Body of pancreas (tissue), 4 donors: ENCODE results near the gene PNMA8C. TPM values are rescaled to one million over a fixed set of nuclear protein-coding genes. Genes with fewer than 3 reads are reported as not detected.

Experiments
- ATAC-seq: fragments of 150-250 bp; one replicate; pipeline ENCODE4 v1.9.1; 2016
- DNase-seq, 4 donors: peaks; one replicate each; pipeline ENCODE4 v3.0.0-alpha.2; 2019
- H3K27ac ChIP-seq, 4 donors: fragments of 200-600 bp; sonication (generic); 1 replicate in 3 of 4; 2 replicates in 1 of 4; pipeline versions ENCODE4 v1.5.1 to v1.6.1; 2016 to 2019; ENCODE audit warnings: mild to moderate bottlenecking in 1 of 4, mixed read lengths in 1 of 4, moderate library complexity in 1 of 4
- H3K27me3 ChIP-seq, 2 donors: fragments of 200-600 bp; sonication (generic); one replicate each; pipeline ENCODE4 v1.6.0; 2016; ENCODE audit warnings: mild to moderate bottlenecking in 1 of 2
- H3K36me3 ChIP-seq, 2 donors: fragments of 200-600 bp; sonication (generic); replicated peaks in 1 of 2; 2 replicates each; pipeline ENCODE4 v1.5.1; 2016; ENCODE audit warnings: low read depth in 2 of 2; ENCODE audit not compliant: insufficient read depth in 1 of 2
- H3K4me1 ChIP-seq: fragments of 200-600 bp; sonication (generic); one replicate; pipeline ENCODE4 v1.6.0; 2016
- H3K4me3 ChIP-seq, 2 donors: fragments of 200-600 bp; sonication (generic); 1 replicate in 1 of 2; 2 replicates in 1 of 2; pipeline ENCODE4 v1.5.1; 2016 to 2019
- H3K9me3 ChIP-seq, 3 donors: fragments of 200-600 bp; sonication (generic); 1 replicate in 2 of 3; 2 replicates in 1 of 3; pipeline ENCODE4 v1.5.1; 2016
- CTCF ChIP-seq, 7 experiments: fragments of 450-650 bp in 4 of 7; fragments of 200-600 bp in 3 of 7; sonication (generic) in 3 of 7; IDR thresholded peaks; one replicate each; pipeline ENCODE4 v1.5.1; 2016 to 2019; ENCODE audit warnings: antibody characterized with exemption in 7 of 7
- POLR2A ChIP-seq, 3 donors: fragments of 450-650 bp; IDR thresholded peaks; one replicate each; pipeline ENCODE4 v1.6.1; 2016; ENCODE audit warnings: antibody characterized with exemption in 3 of 3, mild to moderate bottlenecking in 2 of 3
- WGBS, 2 donors: methylation state at CpG; one replicate each; pipeline ENCODE4 v1.1.5; 2017; 5-methylcytosine and 5-hydroxymethylcytosine counted together
- intact Hi-C: fragments of 100-400 bp; cut with DNase I; formaldehyde crosslinking; loops from one replicate; pipeline ENCODE4 v1.15.1; 2023
- total RNA-seq, 2 donors: library from RNA; depleted of rRNA; stranded (reverse); fragments of >200 nt; gene quantifications; one replicate each; pipeline ENCODE4 v1.1.0, GENCODE V29; 2016

The PNMA8C gene
- total RNA-seq, 2 donors from 2014 or later: not detected

GRCh38 chr19:46456930-46457329, 28.2 kb upstream of the PNMA8C start:
- WGBS, 2 donors: 92 to 94% methylated on average over 5 of the region's 5 CpGs
- DNase-seq: no peak
- Histone ChIP-seq H3K36me3 (no peaks in the 10 kb centered on the region), H3K4me1 (peaks cover 4% of the 10 kb centered on the region), H3K27me3 (no peaks in the 10 kb centered on the region), H3K4me3 (no peak overlapping the region), H3K9me3 (no peaks in the 10 kb centered on the region), H3K27ac (no peak overlapping the region)
- TF ChIP-seq CTCF (IDR thresholded peaks at IDR 0.05) (no peak), POLR2A (IDR thresholded peaks at IDR 0.05) (no peak)
- intact Hi-C loops: no loop called here
- no peak for ATAC-seq

DNA sequence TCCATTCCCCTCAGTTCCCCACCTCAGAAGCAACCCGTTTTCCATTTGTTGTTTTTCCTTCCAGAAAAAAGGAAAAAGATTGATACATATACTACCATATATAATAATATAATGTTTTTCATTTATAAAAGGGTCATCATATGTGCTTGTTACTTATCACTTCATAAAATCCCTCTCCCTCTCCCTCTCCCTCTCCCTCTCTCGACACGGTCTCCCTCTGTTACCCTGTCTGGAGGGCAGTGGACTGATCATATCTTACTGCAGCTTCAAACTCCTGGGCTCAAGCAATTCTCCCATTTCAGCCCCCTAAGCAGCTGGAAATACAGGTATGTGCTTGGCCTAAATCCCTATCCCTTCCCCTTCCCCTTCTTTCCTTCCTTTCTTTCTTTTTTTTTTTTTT, 25.5 kb upstream of the PNMA8C start:
- TF ChIP-seq CTCF (IDR thresholded peaks at IDR 0.05) (no peak), POLR2A (IDR thresholded peaks at IDR 0.05) (no peak)
- Histone ChIP-seq H3K9me3 (no peaks in the 10 kb centered on the region), H3K36me3 (no peaks in the 10 kb centered on the region), H3K27ac (no peak overlapping the region), H3K4me1 (peaks cover 17% of the 10 kb centered on the region), H3K27me3 (no peaks in the 10 kb centered on the region), H3K4me3 (no peak overlapping the region)
- ATAC-seq: no peak
- 64 to 69% methylated on average over 3 of the region's 3 CpGs for WGBS, 2 donors
- DNase-seq: no peak
- intact Hi-C loops: no loop called here

GRCh38 chr19:46453661-46454060, 24.9 kb upstream of the PNMA8C start:
- ATAC-seq (no peak), DNase-seq (no peak)
- Histone ChIP-seq H3K27me3 (no peaks in the 10 kb centered on the region), H3K9me3 (no peaks in the 10 kb centered on the region), H3K4me3 (no peak overlapping the region), H3K27ac (no peak overlapping the region), H3K36me3 (no peaks in the 10 kb centered on the region), H3K4me1 (peaks cover 17% of the 10 kb centered on the region)
- intact Hi-C loops: no loop called here
- TF ChIP-seq CTCF (IDR thresholded peaks at IDR 0.05) (no peak), POLR2A (IDR thresholded peaks at IDR 0.05) (no peak)
- whole genome bisulfite sequencing, 2 donors: 73% methylated on average over 6 of the region's 6 CpGs

GRCh38 chr19:46452186-46452585, 23.4 kb upstream of the PNMA8C start:
- TF ChIP-seq POLR2A (IDR thresholded peaks at IDR 0.05) (no peak), CTCF (IDR thresholded peaks at IDR 0.05) (no peak)
- H3K27ac ChIP-seq: no peak overlapping the region
- intact Hi-C loops: no loop called here
- no peak overlapping the region for H3K4me3 ChIP-seq
- no peak for ATAC-seq
- no peaks in the 10 kb centered on the region for H3K36me3 ChIP-seq
- H3K27me3 ChIP-seq: no peaks in the 10 kb centered on the region
- 21 to 29% methylated on average over 4 of the region's 4 CpGs for WGBS, 2 donors
- H3K4me1 ChIP-seq: peaks cover 17% of the 10 kb centered on the region
- no peaks in the 10 kb centered on the region for H3K9me3 ChIP-seq
- no peak for DNase-seq

DNA sequence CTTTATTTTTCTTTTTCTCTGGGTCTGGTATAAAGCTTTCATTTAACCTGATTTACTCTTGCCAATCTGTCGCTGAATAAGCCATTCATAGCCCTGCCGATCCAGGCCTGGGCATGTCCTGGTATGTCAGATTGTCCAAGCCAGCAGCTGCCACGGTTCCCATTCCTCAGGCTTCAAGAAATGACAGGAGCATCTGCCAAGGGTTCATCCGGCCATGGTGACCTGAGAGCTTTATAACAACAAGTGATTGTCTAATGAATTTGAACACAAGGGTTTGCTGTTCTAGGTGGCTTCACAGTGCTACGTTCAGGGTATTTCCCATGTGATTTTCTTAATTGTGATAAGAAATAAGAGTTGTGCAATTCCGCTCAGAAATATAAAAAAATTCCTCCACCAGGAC, 22.6 kb upstream of the PNMA8C start:
- Histone ChIP-seq H3K4me1 (peaks cover 17% of the 10 kb centered on the region), H3K36me3 (no peaks in the 10 kb centered on the region), H3K27ac (no peak overlapping the region), H3K9me3 (no peaks in the 10 kb centered on the region), H3K4me3 (no peak overlapping the region), H3K27me3 (no peaks in the 10 kb centered on the region)
- no peak for DNase-seq
- no peak for TF ChIP-seq POLR2A (IDR thresholded peaks at IDR 0.05)
- intact Hi-C loops: no loop called here
- ATAC-seq: no peak
- WGBS, 2 donors: 41 to 77% methylated on average over 6 of the region's 6 CpGs
